DMS153 (cell line): ENCODE results near the gene C10orf71.
A peak's percentile ranks its signal among the peaks of the same experiment; 100 is the strongest.

ENCODE experiments used
- DNase-seq: peaks from one replicate; lab custom pipeline; 2025; lab: John Stamatoyannopoulos, UW

C10orf71 gene

DNA sequence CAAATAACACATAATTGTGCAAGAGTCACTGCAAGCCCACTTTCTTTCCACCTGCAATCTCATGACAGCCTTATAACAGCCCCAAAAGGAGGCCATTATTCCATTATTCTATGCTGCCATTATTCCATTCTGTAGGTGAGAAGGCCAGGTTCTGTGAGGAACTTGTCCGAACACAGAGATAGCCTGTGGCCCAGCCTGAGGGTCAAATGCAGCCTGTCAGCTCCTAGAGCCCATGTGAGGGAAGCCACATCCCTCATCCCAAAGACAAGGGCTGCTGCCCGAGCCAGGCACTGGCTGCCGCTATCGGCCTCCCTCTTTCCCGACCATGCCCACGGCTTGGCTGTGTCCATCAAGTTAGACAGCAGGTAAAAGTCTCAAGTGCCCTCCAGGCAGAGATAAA, 24.1 kb upstream of the C10orf71 start:
- DNase-seq: no peak

DNA sequence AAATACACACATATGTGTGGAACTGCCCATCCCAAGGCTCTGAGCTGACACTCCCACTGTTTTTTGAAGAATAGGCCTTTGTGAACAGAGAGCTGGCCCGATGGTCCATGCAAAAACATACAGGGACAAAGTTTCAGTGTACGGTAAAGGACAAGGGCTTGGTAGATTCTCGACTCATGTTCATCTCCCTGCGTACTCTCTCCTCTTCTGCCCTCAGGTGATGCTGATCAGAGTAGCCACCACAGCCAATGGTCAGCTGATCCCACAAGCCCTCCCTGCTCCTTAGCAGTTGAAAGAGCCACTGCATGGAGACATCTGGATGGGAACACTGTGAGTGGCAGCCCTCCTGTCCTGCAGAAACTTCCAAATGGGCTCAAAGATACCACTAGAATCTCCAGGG, 23.1 kb upstream of the C10orf71 start:
- DNase-seq: no peak

DNA sequence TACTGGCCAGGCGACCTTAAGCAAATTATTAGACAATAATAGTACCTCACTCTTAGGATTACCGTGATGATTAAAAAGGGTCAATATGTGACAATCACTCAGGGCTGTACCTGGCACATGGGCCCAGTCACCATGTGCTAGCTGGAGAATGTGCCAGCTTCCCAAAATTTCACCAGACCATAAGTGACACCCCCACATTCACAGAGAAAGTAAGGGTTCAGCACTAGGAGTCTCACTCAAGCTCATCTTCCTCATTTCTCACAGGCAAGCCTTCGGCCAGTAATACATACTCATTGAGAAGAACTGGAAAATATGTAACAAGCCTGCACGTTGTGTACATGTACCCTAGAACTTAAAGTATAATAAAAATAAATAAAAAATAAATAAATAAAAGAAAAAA, 22.4 kb upstream of the C10orf71 start:
- DNase-seq: no peak

DNA sequence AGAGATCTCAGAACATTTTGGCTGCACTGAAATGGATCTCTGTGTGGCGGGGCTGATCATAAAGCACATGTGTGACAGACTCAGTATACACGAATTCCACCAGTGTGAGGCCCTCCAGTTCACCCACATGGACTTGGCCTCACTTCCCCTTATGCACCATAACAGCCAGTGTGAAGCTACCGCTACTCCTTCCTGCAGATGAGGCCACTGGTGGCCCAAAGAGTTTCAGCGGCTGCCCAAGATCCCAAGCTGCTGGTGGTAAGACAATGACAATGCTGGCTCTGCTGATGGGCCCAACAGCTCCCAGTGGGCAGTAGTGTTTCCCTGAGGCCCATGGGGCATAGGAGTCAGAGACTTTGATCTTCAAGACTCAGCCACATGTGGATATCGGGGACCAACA, 21.0 kb upstream of the C10orf71 start:
- DNase-seq: no peak

DNA sequence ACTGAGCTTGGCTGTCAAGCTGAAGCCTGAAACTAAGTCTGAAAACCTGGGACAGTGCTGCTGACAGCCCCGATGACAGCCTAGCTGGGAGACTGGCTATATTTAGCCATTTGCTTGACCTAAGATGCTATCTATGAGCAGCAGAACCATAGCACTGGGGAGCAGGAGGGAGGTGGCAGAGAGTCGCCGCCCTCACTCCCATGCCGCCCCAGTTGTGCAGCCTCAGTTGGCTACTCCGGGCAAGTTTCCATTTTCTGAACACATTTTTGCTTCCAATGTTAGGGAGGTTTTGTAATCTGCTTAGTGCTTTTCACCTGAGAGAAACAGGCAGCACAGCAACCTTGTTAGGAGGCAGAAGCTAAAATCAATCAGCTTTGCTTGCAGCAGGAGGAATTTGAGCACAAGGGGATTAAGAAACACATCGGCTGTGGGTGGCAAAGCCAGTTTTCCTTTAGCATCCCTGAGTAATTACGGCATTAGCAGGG, 20.4 kb upstream of the C10orf71 start:
- no peak for DNase-seq

DNA sequence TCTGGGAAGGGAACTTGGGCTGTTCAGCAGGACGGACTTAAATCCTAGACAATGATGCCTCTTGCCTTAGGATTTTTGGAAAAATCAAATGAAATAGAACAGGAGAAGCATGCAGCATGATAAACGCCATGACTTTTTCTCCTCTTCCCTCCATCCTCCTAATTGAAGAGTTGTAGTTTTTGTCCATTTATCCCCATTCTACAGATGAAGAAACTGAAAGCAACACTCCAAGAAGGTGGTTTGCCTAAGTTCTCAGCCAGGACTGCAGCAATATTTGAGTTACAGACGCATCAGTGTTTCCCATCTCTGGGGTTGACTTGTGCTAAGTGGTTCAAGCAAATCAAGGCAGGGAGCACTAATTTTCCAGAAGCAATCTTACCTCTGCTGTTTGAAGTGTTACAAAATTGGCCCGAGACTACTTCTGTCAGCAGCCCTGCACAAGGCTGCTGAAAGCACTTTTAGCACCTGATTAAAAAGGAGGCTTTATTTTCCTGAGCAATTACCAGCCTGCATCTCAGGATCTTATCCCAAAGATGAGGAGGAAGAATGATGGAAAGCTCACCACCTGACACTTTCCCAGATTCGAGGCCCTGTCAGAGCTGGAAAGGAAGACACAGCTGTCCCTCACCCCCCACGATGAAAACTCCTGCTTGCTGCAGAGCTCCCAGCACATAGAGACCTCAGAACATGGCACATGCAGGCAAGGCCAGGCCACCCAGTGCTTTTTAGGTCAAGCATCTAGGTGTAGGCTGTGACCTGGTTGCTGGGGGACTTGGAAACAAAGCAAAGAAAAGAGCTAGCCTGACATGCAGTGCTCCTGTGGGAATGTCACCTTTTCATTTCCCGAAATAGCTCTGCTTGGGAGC, 19.7 kb upstream of the C10orf71 start:
- DNase-seq: no peak

DNA sequence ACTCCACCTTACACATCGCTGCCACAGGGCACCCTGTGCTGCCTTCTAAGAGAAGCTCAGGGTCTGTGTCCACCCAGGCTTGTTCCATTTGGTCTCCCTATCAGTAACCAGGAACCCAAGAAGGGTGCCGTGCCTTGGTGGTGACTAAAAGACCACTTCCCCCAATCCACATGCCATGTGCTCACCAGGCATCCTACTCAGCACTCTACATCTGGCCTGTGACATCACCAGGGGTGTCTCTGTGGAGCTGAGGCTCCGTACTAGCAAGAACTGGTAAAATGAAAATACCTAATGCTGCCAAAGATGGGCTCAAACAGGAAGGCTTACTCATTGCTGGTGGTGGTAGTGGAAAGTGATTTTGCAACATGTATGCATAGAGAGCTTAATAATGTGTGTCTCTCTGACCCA, 19.0 kb upstream of the C10orf71 start:
- no peak for DNase-seq

DNA sequence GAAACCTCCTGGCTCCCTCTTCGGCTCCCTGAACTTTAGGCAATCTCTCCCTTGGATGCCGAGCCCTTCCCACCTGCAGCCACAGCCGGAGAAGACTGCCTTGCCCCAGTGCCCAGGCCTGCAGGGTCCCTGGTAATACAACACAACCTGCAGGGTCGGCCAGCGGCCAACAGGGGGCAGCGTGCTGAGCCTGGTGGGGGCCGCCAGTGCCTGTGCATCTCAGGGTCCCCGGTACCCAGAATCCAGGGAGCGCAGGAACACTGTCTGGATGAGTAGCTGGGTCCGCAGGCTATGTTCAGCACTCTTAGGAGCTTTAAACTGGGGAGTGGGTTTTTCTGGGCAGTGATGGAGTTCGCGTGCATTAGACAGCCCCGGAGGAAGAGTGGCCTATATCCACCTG, 17.5 kb upstream of the C10orf71 start:
- DNase-seq: no peak

DNA sequence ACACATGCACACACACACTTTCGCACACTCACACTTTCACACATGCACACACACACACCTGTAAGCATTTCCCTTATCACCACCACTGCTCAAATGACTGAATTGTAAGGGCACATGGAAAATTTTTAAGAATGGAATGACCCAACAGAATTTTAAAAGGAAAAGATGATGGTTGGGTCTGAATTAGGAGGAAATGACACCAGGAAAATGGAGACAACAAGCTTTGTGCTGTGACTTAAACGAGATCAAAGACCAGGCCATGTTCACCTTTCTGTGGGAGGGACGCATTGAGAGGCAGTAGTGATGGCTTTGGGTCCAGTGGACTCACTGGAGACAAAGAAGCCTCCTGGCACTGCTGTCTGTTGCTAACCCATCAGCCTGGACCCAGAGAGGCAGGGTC, 16.7 kb upstream of the C10orf71 start:
- DNase-seq: no peak

DNA sequence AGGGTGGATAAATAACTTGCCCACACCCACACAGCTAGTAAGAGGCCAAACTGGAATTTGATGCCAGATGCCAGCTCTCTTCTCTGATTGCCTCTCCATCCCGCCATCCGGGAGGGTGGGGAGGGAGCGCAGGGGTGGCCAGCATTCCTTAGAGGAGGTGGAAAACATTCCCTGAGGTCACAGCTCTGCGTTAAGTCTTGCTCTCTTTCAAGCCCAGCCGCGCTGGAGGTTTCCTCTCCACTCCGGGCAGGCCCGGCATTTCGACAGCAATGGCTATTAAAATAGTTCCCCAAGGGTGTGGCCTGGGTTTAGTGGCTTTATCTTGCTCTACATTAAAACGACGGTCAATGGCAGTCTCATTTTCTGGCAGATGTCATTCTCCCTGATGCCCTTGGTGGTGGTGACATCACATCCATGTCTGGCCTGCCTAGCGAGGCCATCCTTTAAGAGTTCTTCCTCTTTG, 16.1 kb upstream of the C10orf71 start:
- DNase-seq: no peak

DNA sequence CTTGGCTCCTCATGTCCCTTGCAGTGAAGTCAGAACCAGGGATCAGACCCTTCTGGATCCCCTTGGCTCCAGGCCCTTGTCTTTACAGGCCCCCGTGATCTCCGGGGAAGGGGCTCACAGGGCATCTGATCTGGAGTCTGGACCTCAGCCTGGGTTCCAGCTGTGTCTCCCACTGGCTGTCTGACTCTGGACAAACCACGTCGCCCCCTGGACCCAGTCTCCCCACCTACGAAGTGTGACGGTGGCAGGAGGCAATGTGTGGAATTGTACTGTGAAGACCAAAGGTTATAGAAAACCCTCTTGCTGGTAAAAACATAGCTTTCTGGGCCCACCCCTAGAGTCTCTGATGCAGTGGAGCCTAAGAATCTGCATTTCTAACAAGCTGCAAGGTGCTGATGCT, 15.5 kb upstream of the C10orf71 start:
- DNase-seq: no peak

DNA sequence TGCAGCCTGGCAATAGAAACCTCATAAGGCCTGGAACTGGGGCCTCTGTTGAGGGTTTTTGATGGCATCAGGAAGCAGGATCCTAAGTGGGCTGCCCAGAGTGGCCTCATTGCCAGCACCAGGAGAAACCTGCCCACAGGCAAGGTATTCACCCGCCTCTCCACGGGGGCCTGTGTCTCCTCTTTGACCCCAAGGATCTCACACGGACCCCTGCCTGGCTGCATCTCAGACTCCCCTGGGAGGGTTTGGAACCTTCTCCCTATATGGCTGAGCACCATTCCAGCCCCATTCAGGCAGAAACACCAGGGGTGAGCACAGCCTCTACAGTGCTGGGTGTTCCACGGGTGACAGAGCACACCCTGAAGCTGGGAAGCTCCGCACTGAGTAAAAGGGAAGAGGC, 14.6 kb upstream of the C10orf71 start:
- no peak for DNase-seq

DNA sequence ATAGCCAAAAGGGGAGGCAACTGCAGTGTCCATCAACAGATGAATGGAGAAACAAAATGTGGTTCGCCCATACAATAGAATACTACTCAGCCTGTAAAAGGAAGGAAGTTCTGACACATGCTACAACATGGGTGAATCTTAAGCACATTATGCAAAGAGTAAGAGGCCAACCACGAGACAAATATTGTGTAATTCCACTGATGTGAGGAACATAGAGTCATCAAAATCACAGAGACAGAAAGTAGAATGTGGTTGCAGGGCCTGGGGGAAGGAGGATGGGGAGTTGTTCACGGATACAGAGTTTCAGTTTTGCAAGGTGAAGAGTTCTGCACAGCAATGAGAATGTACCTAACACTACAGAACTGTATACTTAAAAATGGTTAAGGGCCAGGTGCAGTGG, 13.7 kb upstream of the C10orf71 start:
- DNase-seq: no peak

DNA sequence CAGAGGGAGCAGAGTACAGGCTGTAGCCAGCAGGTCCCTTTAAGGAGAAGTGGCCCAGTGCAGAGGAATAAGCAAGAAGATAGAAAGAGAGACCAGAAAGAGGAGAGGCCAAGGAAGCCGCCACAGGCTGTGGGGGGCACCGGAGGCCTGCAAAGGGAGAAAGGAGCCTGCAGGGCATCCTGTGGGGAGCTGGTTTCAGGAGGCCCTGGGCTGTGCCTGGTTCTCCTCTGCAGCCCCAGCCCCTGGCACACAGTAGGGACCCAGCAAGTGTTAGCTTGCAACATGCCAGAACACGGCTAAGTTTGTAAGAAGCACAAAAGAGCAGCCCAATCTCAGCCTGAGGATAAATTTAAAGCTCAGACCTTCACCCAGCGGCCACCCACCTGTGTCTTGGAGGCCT, 12.3 kb upstream of the C10orf71 start:
- no peak for DNase-seq

DNA sequence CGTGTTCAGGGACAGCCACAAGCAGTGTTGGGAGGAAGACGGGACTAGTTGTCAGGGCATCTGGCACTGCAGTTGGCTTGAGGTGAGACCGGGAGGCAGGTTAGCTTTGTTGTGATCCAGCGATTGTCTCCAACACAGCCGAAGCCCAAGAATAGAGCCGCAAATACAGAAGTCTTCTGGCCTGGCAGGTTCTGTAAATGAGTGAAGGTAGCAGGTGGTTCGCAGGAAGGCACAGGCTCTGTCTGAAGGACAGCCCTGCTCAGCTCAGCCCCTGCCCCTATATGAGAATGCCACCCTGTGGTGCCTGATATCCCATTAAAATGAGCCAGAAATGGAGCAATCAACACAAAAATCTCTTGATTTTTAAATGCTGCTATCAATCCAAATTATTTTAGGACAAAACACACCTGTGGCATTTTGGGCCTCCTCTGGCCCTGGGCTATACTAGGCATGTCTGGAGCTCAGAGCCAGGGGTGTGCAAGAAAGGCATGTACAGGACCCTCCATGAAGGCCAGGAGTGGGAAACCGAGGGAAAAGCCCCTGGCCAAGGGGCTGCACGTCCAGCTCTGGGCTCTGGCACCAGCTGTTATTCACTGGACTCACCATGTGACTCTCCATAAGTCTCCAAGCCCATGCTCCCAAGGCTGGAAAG, 11.2 kb upstream of the C10orf71 start:
- no peak for DNase-seq

DNA sequence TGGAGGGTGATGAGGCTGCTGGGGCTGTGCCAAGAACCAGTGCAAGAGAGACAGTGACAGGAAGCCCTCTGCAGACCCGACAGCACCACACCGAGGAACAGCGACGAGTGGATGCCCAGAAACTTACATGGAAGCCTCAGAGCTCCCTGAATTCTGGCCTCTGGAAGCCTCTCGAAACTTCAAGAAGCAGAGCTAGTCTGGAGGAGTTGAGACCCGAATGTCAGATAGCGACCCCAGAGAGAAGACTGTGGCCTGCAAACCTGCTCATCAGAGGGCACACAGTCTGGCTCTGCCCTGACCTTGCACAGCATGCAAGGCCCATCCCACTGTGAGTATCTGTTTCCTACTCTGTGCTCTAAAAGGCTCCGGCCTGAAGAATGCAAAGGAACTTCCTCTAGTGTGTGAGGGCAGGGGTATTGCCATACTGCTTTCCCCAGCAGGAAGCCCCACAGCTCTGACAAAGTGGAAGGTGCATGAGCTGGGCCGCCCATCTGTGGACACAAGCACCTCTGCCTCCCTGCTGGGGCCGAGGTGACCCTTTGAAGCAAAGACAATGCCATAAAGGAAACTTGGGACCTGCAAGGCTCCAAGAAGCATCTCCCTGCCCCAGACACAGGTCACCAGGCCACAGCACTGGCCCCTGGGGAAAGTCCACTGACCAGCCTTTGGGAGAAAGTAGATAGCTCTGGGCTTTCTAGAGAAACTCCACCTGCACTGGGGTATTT, 10.5 kb upstream of the C10orf71 start:
- DNase-seq: no peak

DNA sequence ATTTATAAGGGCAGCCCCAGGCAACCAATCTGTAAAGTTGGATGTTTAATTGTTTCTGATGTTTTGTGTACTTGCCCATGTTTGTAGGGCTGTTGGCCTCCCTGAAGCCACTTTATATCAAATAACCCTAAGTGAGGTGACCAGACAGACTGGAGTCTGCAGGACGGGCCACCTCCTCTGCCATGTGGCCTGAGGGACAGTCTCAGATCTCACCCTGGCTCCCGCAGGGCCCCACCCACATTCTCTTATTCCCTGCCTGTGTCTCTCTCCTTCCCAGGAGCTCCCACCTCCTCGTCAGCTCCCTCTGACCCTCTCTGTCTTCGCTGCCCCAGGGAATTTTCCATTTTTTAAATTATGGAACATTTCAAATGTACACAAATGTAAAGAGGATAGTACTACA, 9.5 kb upstream of the C10orf71 start:
- no peak for DNase-seq

DNA sequence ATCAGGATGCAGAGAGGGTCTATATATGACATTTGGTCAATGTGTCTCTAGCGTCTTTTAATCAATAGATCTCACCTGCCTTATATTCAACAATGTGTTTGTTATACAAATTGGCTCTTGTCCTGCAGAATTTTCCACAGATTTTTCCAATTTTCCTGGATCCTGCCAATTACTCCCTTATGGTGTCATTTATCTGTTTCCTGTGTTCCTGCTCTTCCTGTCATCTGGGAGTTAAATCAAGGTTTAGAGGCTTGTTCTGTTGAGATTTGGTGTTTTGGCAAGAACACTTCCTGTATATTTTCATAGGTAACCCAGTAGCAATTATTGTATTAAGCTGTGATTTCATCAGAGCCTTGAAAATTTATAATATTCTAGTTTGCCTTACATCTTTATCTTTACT, 8.8 kb upstream of the C10orf71 start:
- no peak for DNase-seq

DNA sequence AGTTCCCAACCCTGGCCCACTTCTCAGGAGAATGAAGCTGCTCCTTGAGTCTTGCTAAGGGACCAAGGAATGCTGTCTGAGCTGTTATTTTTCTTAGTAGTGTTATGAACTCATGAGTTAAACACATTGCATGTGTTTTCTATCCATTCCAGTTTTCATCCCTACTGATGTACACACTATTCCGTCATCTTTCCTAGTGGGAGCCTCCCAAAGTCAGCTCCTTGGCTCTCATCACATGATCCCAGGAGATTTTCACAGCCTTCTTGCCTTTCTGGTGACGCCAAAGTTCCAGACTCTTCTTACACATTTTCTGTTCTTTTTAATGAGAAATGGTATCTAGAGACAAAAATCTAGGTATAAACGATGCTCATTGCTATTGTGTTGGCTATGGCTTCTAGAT, 8.4 kb upstream of the C10orf71 start:
- DNase-seq: no peak

DNA sequence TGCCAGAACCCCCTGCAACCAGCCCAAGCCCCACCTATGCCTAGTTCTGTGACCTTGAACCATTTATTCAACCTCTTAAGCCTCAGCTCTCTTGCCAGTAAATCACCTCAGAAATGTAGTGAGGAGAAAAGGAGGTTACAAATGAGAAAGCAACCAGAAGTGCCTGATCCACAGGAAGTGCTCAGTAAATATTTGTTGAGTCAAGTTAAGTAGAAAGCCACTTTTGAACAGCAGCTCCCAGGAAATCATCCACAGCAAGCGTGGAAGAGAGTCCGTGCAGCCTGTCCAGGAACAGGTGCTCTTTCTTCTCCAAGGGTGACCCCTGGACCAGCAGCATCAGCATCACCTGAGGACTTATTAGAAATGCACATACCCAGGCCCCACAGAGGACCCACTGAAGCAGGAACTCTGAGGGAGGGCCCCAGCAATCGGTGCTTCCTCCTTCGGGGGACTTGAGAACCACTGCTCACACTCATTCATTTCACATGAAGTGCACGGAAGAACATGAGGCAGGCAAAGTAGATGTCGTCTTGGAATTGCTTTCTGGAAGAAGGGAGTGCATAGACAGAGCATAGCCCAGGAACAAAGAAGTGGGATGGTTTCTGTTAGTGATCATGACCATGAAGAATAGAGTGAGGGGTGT, 6.3 kb upstream of the C10orf71 start:
- DNase-seq: peak; percentile 25

DNA sequence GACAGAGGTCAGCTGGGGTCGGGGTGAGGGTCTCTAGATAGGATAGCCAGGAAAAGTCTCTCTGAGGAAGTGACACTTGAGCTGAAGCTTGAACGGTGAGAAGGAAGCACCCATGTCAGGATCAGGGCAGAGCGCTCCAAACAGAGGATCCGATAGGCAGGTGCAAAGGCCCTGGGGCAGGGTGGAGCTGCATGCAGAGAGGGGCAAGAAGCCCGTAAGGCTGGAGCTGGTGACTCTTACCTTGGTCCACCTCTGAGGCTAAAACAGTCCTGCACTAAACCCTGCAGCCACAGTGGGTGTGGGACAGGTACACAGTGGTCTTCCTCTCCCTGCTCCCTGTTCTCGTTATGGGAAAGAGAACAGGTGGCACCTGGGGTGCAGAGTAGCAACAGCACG, 5.8 kb upstream of the C10orf71 start:
- DNase-seq: no peak

DNA sequence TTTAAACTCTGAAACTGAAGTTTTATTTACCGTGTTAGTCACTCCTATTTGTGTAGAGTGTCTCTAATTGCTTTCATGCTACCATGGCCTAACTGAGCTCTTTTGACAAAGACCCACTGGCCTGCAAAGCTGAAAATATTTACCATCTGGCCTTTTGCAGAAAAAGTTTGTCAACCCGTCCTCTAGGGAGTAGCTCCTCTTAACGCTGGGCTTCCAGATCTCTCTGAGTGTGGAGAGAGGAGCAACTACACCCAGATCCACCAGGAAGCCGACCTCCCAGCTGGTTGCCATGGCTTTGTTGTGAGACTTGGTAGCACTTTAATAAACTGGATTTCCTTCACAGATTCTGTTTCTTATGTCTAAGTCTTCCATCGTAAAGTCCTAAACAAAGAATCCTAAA, 4.2 kb upstream of the C10orf71 start:
- DNase-seq: no peak
